CD4-positive, alpha-beta T cell treated with Interleukin-21 for 1 hour (primary cell): ENCODE measurements around the gene ACACB.

Experiments used
- DNase-seq: peaks from one replicate; pipeline ENCODE4 v3.0.0-alpha.2; 2020

Gene ACACB

DNA sequence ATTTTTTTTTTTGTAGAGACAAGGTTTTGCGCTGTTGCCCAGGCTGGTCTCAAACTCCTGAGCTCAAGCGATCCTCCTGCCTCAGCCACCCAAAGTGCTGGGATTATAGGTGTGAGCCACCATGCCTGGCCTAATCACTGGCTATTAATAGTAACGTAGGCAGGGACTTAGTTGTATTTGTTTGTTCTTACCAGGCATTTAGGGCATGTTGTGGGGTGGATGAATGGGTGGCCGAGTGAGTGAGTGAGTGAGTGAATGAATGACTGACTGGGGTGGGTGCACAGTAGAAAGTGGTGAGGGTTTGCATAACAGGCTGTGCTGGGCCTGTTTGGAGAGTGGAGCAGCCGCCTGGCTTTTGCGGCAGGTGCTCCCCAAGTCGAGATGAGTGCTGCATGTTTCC, 105.7 kb downstream of the ACACB start:
- DNase-seq, result no peak

DNA sequence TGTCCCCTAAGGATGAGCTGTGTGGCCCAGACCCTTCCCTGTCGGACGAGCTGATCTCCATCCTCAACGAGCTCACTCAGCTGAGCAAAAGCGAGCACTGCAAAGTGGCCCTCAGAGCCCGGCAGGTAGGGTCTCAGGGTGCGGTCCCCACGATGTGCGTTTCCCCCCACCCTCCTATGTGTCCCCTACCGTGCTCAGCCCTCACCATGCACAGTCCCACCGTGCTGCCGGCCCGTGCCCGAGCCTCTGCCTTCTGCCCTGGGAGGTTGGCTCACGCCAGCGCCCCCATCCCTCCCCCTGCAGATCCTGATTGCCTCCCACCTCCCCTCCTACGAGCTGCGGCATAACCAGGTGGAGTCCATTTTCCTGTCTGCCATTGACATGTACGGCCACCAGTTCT, 106.1 kb downstream of the ACACB start:
- DNase-seq, result no peak

DNA sequence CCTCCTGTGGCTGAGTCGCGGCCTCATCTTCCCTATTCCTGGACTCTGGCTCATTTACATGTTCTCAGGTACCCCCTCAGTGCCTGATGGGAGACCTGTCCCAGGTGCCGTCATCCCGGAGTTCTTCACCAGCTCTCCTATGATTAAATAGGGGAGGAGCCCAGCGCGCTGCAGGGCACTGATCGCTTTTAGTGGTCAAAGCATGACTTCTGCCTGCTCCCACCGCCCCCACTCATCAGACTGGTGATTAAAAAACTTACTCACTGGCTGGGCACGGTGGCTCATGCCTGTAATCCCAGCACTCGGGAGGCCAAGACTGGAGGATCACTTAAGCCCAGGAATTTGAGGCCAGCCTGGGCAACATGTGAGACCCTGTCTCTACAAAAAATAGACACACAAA, 106.8 kb downstream of the ACACB start:
- no peak for DNase-seq

DNA sequence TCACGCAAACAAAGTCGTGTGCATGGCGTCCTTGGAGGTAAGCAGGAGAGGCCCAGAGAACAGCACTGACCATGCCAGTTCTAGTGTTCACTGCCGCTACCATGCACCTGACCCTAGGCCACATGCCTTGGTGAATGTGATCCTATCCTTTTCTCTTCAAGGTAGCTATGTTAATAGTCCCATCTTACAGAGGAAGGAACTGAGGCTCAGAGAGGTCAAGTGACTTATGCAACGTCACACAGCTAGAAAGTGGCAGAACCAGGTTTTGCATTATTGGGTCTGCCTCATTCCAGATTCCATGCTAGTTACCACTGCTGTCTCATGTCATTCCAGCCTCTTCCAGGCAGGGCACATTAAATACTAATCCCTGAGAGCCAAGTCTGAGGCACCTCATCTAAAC, 107.5 kb downstream of the ACACB start:
- DNase-seq, result no peak

DNA sequence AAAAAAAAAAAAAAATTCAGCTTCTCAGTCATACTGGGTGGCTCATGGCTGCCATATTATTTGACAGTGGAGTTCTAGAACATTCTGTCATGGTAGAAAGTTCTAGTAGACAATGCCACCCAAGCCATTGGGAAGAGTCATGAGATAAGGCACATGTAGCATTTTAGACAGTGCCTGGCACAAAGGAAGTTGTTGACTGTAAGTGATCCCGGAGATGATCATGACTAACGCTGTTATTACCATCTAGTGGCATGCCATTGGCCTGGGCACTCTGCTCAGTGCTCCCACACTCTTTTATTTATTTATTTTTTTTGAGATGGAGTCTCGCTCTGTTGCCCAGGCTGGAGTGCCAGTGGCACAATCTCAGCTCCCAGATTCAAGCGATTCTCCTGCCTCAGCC, 112.3 kb downstream of the ACACB start:
- no peak for DNase-seq

DNA sequence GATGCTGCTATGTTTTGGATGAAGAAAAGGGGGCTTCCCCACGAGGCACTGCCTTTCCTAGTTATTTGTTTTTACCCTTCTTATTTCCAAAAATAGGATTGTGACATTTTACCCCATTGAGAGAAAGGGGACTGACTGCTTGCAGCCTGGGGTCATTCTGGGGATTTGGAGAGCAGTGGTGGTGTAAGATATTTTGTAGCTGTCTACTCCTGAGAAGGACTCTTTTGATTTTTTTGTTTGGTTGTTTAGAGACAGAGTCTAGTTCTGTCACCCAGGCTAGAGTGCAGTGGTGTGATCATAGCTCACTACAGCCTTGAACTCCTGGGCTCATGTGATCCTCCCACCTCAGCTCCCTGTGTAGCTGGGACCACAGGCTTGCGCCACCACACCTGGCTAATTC, 113.8 kb downstream of the ACACB start:
- DNase-seq, result no peak

DNA sequence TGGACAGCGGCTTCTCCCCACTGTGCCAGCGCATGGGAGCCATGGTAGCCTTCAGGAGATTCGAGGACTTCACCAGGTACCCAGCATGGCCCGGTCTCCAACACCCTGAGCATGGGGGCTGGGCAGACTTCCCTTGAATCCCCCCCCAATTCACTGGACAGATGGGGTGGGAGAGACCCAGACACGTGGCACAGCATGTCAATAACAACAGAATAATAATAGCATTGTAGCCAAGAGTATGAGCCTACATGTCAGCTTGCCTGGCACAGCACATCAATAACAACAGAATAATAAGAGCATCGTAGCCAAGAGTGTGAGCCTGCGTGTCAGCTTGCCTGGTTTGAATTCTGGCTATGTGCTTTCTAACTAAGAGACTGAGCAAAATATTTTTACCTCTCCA, 116.3 kb downstream of the ACACB start:
- DNase-seq, result no peak

DNA sequence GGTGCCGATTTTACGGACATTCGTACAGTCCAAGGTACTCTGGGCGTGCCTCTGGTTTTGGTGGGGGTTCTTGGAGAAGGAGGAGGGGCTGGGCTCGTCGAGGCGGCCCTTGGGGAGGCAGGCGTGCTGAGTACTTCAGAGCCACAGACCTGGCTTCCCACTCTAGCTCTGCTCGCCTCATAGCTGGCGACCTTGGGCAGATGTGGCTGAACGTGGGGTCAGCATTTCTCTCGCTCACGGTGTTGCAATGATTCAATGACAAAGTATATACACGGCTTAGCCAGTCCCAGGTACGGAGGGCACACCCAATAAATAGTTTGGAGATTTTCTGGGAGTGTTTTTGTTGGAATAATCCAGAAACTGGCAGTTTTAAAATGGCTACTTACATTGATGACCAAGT, 117.6 kb downstream of the ACACB start:
- no peak for DNase-seq

DNA sequence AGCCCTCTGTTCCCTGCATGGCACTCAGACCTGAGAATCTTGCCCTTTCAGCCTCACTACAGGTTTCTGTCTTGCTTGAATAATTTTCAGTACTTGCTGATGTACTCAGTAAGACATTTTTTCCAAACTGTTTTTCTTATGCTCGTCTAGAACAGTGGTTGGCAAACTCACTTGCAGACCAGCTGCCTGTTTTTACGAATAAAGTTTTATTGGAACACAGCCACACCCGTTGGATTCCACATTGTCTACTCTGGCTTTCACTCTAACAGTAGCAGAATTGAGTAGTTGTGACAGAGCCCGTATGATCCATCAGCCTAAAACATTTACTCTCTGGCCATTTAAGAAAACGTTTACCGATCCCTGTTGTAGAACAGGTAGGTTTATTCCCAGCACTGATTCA, 119.9 kb downstream of the ACACB start:
- DNase-seq, result no peak

DNA sequence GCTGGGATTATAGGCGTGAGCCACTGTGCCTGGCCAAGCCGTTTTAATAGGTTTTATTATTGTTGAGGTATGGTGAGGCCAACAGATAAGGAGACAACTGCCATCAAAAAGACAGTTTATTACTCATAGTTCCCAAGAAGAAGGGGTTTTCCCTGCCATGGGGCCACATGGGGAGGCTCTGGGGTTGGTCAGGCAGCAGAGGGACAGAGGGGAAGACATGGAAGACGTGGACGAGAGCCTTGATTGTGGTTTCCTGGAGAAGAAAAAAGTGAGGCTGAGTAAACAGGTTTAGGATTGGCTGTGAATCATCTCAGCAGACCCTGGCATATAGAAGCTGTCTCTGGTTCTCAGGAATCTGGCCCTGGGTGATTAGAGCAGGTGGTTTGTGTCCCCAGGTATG, 122.8 kb downstream of the ACACB start:
- no peak for DNase-seq

DNA sequence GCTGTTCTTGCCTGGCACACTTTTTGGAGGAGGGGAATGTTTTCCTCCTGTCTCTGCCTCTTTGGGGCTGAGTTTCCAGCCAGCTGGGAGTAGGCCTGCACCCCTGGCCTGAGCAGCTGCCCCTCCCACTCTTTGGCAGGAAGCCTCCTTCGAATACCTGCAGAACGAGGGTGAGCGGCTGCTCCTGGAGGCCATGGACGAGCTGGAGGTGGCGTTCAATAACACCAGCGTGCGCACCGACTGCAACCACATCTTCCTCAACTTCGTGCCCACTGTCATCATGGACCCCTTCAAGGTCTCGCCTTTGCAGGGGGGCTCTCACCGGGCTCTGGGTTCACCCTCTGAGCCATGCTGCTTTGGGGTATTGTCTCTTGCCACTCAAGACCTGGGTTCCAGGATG, 123.3 kb downstream of the ACACB start:
- DNase-seq, result no peak

DNA sequence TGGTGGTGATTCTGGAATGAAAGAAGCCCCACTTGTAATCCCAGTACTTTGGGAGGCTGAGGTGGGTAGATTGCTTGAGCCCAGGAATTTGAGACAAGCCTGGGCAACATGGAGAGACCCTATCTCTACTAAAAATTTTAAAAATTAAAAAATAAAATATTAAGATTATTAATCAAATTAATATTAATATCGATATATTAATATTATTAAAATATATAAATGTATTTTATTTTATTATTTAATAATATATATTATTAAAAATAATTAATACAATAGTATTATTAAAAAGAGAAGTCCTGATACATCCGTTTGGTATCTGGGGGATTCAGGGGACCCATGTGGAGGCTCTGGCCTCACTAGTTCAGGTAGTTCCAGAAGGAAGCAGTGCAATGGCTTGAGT, 124.0 kb downstream of the ACACB start:
- no peak for DNase-seq

DNA sequence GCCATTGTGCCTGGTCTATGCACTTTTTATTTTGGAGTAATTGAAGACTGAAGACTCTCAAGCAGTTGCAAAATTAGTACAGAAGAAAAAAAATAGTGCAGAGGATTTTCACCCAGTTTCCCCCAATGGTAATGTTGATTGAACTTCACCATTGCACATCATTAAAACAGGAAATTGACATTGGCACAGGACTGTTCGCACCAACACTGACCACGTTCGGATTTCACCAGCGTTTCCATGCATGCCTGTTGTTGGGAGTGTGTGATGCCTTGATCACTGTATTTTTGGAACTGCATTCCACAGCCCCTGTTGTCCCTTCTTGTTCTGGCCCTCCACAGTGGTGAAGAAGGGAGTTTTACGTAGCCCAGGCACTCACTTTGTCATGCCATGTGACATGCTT, 125.5 kb downstream of the ACACB start:
- no peak for DNase-seq

DNA sequence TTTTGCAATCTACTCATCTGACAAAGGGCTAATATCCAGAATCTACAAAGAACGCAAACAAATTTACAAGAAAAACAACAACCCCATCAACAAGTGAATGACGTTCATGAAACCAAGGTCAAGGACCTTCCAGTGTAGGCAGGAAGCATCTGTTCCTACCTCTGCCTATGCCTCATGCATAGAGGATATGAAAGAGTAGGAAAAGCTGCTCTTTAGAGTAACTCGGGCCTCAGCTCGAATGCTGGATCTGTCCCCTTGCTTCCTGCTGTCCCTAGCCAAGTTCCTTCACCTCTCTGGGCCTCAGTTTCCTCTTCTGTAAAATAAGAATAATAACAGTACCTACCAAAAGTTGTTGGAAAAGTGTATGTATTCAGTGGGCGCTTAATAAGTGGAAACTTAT, 127.7 kb downstream of the ACACB start:
- no peak for DNase-seq

DNA sequence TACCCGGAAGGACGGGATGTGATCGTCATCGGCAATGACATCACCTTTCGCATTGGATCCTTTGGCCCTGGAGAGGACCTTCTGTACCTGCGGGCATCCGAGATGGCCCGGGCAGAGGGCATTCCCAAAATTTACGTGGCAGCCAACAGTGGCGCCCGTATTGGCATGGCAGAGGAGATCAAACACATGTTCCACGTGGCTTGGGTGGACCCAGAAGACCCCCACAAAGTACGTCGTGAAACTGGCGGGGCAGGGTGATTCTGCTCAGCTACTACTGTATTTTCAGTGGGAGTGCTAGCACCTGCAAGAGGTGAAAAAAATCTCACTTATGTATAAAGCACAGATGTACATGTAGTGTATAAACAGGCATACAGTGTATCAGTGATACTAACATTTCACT, 129.8 kb downstream of the ACACB start:
- DNase-seq, result no peak

DNA sequence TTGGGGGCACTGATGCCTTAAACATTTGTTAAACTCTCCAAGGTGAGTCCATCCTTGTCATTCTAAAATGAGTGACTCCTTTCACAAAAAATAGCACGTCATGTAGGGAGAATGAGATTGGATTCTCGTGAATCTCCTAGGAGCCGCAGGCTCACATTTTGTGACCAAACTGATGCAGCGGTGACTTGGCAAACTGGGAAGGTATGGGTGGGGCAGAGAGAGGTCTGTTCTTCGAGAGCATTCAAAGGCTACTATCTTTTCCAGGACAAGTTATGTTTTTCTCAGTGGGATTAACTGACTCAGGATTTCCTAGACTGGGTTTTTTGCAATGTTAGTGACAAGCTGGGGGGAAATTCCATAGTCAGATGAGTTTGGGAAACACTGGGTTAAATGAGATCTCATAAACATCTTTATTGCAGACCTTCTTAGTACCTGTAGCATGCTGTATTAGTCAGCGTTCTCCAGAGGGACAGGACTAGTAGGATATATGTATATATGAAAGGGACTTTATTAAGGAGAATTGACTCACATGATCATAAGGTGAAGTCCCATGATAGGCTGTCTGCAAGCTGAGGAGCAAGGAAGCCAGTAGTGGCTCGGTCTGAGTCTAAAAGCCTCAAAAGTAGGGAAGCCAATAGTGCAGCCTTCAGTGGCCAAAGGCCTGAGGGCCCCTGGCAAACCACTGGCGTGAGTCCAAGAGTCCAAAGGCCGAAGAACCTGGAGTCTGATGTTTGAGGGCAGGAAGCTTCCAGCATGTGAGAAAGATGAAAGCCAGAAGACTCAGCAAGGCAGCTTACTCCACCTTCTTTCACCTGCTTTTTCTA, 131.7 kb downstream of the ACACB start:
- DNase-seq, result no peak

DNA sequence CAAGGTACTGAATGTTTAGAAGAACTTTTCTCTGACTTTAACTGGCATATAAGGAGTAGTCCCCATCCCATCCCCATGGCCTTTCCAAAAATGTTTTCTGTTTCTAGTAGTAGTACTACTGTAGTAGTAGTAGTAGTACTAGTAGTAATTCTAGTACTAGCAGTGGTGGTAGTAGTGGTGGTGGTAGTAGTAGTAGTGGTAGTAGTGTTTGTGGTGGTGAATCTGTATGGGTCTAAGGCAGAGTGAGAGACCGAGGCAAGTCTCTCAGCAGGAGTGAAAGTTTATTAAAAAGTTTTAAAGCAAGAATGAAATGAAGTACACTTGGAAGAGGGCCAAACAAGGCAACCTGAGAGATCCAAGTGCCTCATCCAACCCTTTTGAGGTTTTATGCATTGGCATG, 134.1 kb downstream of the ACACB start:
- DNase-seq, result no peak

DNA sequence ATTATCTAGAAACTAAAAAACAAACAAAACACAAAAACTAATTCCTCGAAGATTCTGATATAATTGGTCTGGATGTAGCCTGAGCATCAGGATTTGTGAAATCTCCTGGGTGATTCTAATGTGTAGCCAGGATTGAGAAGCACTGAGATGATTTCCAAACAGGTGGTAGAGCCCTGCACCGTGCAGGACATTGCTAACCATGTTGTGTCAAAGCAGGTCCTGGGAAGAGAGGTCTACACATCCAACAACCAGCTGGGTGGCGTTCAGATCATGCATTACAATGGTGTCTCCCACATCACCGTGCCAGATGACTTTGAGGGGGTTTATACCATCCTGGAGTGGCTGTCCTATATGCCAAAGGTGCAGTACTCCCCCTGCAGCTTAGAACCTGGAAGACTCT, 136.4 kb downstream of the ACACB start:
- no peak for DNase-seq

DNA sequence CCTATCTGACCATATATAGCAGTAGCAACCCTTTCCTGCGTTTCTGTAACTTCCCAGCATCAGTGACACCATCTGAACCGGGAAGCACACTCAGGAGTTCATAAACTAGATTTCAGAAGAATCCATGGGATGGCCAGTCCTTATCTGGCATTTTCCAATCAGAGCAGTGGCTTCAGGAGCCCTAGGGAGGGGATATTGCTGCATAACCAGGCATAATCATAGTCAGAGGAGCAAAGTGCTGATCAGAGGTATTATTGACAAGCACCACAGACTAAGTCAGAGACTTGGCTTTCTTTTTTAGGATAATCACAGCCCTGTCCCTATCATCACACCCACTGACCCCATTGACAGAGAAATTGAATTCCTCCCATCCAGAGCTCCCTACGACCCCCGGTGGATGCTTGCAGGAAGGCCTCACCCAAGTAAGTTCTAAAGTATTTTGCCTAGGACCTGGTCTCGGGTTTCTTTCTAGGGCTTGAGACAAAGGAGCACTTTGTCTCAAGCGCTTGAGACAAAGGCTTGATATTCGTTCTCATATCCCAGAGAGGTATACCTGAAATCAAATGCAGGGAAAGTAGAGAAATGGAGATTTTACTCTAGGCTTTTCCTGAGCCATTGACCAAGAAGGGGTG, 137.6 kb downstream of the ACACB start:
- no peak for DNase-seq

DNA sequence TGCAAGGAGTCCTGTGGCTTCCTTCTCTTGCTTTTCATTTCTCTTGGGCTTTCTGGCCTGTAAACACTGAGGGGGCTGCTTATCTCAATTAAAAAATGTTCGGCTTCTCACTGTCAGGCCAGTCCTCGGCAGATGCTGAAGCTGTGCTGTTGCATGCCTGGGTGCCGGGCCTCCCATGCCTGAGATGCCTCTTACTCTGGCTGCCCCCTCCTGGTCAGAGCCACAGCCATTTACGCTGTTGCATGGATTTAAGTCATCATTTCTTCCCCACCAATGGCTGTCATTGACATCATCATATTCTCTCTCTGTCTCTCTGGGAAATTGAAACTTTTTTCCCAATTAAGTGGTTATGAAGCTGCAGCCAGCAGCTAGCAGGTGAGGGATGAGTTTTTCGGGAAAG, 139.0 kb downstream of the ACACB start:
- no peak for DNase-seq

DNA sequence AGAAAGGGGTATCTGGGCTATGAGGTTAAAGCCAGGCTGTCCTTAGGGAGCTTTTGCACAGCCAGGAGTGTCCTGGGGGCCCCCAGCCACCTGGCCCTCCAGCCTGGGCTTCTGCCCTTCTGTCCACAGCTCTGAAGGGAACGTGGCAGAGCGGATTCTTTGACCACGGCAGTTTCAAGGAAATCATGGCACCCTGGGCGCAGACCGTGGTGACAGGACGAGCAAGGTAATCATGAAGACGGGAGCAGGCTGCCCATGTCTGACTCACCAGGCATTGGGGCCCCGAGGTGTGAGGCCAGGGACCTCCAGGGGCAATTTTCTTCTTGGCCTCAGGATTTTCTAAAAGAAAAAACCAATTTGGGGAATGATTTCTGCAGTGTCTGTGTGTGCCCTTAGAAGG, 139.6 kb downstream of the ACACB start:
- no peak for DNase-seq

DNA sequence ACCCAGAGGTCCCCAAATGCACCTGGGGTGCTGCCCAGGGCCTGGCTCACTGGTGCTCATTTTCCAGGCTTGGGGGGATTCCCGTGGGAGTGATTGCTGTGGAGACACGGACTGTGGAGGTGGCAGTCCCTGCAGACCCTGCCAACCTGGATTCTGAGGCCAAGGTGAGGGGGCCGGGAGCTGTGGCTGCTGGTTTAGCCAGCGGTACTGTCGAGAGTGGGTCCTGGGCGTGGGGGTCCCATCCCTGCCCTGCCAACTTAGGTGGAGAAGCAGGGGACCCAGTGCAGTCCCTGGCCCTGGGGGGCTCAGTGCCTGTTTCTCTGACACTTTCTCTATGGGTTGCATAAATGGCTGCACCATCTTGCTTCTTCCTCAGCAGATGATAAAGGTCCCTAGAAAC, 141.8 kb downstream of the ACACB start:
- DNase-seq, result no peak

DNA sequence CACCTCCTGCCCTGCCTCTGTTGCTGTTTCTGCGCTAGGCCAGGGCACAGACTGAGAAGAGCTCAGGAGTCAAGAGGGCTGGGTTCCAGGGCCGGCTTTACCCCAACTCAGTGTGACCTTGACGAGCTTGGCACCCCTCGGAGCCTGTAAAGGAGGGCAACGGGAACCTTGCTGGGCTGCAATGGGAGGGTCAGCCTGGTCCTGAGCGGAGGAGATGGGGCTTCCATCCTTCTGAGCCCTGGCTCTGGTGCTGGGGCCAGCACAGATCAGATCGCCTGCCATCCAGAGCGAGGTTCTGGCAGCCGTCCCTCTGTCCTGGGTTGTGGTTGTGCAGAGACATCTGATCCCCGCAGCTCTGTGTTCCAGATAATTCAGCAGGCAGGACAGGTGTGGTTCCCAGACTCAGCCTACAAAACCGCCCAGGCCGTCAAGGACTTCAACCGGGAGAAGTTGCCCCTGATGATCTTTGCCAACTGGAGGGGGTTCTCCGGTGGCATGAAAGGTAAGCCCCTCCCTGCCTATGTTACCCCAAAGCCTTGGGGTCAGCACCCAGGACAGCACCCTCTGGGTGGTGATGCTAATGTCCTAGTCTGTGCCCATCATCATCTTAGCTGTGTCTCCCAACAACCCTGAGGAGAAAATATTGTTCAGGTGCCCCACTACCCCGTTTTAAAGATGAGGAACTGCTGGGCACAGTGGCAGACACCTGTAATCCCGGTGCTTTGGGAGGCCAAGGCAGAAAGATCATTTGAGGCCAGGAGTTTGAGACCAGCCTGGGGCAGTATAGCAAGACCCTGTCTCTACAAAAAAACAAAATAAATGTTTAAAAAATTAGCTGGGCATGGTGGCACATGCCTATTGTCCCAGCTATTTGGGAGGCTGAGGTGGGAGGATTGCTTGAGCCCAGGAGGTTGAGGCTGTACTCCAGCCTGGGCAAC, 142.5 kb downstream of the ACACB start:
- DNase-seq, result no peak

DNA sequence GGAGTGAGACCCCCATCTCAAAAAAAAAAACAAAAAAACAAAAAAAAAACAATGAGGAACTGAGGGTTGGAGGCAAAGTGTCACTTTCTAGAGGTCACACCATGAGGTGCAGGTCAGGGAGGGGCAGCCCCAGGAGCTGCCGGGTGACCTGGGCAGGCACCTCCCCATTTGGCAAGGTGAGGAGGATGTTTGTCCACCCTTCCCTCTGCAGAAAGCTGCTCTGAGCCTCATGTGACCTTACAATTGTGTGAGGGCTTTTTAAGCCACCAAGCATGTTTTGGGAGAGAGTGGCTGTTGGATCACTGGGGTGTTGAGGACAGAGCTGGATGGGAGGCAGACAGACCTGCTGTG, 143.1 kb downstream of the ACACB start:
- no peak for DNase-seq
